CD14-positive monocyte (primary cell): Measurements from ENCODE around the gene TTC7B. TPM values are rescaled to one million over a fixed set of nuclear protein-coding genes. Genes with fewer than 3 reads are reported as not detected.

Source experiments
- DNase-seq, 3 donors: peaks; one replicate each; pipeline ENCODE4 v3.0.0-alpha.2; 2011 to 2022
- H2AFZ ChIP-seq: 2 replicates; pipeline ENCODE4 v1.6.0; 2012; ENCODE audit warnings: mild to moderate bottlenecking, low read depth, low read length, inconsistent platforms; ENCODE audit not compliant: insufficient read depth, poor library complexity, severe bottlenecking
- H3K27ac ChIP-seq, 2 donors: 1 replicate in 1 of 2; 2 replicates in 1 of 2; pipeline ENCODE4 v1.5.1; 2012 to 2013; ENCODE audit warnings: low read length in 2 of 2, control low read depth in 1 of 2, inconsistent platforms in 1 of 2, low read depth in 1 of 2, mild to moderate bottlenecking in 1 of 2
- H3K27me3 ChIP-seq, 2 donors: one replicate each; pipeline versions ENCODE4 v1.6.0 to v1.6.1; 2011 to 2013; ENCODE audit warnings: low read length in 2 of 2; ENCODE audit not compliant: control insufficient read depth in 2 of 2, insufficient read depth in 2 of 2
- H3K36me3 ChIP-seq, 2 donors: replicated peaks in 1 of 2; 1 replicate in 1 of 2; 2 replicates in 1 of 2; pipeline versions ENCODE4 v1.5.1 to v1.6.1; 2012 to 2013; ENCODE audit warnings: low read length in 2 of 2, control low read depth in 1 of 2, inconsistent platforms in 1 of 2, mild to moderate bottlenecking in 1 of 2; ENCODE audit not compliant: insufficient read depth in 2 of 2, control insufficient read depth in 1 of 2
- H3K4me1 ChIP-seq, 2 donors: 1 replicate in 1 of 2; 2 replicates in 1 of 2; pipeline versions ENCODE4 v1.5.1 to v1.6.1; 2012 to 2013; ENCODE audit warnings: low read length in 2 of 2, control low read depth in 1 of 2, inconsistent platforms in 1 of 2, mild to moderate bottlenecking in 1 of 2, moderate library complexity in 1 of 2; ENCODE audit not compliant: insufficient read depth in 2 of 2, control insufficient read depth in 1 of 2
- H3K4me2 ChIP-seq: replicated peaks from 2 replicates; pipeline ENCODE3; 2012; ENCODE audit warnings: low read length, moderate library complexity, mild to moderate bottlenecking; ENCODE audit not compliant: poor library complexity, severe bottlenecking; ENCODE audit errors: extremely low read depth
- H3K4me3 ChIP-seq, 3 experiments: fragments of 200-600 bp in 1 of 3; sonication (generic) in 1 of 3; replicated peaks in 1 of 3; 1 replicate in 2 of 3; 2 replicates in 1 of 3; pipeline ENCODE4 v1.5.1; 2011 to 2013; ENCODE audit warnings: low read length in 3 of 3, mild to moderate bottlenecking in 3 of 3, control low read depth in 2 of 3, low read depth in 2 of 3, inconsistent platforms in 1 of 3, moderate library complexity in 1 of 3
- H3K79me2 ChIP-seq: 2 replicates; pipeline ENCODE4 v1.6.0; 2012; ENCODE audit warnings: mild to moderate bottlenecking, control low read depth, inconsistent platforms, low read length, moderate library complexity; ENCODE audit not compliant: insufficient read depth
- H3K9ac ChIP-seq: 2 replicates; pipeline ENCODE4 v1.6.0; 2017; ENCODE audit warnings: low read length, mild to moderate bottlenecking; ENCODE audit not compliant: insufficient read depth, poor library complexity, severe bottlenecking
- H3K9me3 ChIP-seq, 2 donors: replicated peaks in 1 of 2; 1 replicate in 1 of 2; 2 replicates in 1 of 2; pipeline versions ENCODE4 v1.5.1 to v1.6.1; 2012 to 2013; ENCODE audit warnings: low read length in 2 of 2, control low read depth in 1 of 2; ENCODE audit not compliant: control insufficient read depth in 1 of 2, insufficient read depth in 1 of 2
- H4K20me1 ChIP-seq: 2 replicates; pipeline ENCODE4 v1.6.0; 2012; ENCODE audit warnings: mild to moderate bottlenecking, low read length, control low read depth, moderate library complexity; ENCODE audit not compliant: insufficient read depth
- H3K27ac Mint-ChIP-seq, 7 donors: one replicate each; pipeline ENCODE4 v1.8.0; 2020; ENCODE audit warnings: mild to moderate bottlenecking in 7 of 7, mixed read lengths in 7 of 7, moderate library complexity in 6 of 7, inconsistent platforms in 2 of 7
- H3K27me3 Mint-ChIP-seq, 3 donors: one replicate each; pipeline ENCODE4 v1.8.0; 2021 to 2022; ENCODE audit warnings: low read depth in 3 of 3, mild to moderate bottlenecking in 3 of 3, mixed read lengths in 3 of 3, moderate library complexity in 3 of 3, inconsistent platforms in 1 of 3
- H3K36me3 Mint-ChIP-seq, 2 donors: one replicate each; pipeline ENCODE4 v1.8.0; 2020; ENCODE audit warnings: mixed read lengths in 2 of 2, inconsistent platforms in 1 of 2, mild to moderate bottlenecking in 1 of 2
- H3K4me1 Mint-ChIP-seq: one replicate; pipeline ENCODE4 v1.8.0; 2020; ENCODE audit warnings: mild to moderate bottlenecking, mixed read lengths
- H3K4me3 Mint-ChIP-seq, 2 donors: one replicate each; pipeline ENCODE4 v1.8.0; 2020; ENCODE audit warnings: mild to moderate bottlenecking in 2 of 2, mixed read lengths in 2 of 2, moderate library complexity in 1 of 2
- H3K9me3 Mint-ChIP-seq, 7 donors: one replicate each; pipeline ENCODE4 v1.8.0; 2020 to 2022; ENCODE audit warnings: mixed read lengths in 7 of 7, mild to moderate bottlenecking in 6 of 7, moderate library complexity in 6 of 7, inconsistent platforms in 2 of 7
- WGBS: methylation state at CpG from one replicate; pipeline ENCODE4 v1.1.5; 2013; ENCODE audit warnings: missing lambda C conversion rate; ENCODE audit not compliant: insufficient coverage; 5-methylcytosine and 5-hydroxymethylcytosine counted together
- intact Hi-C, 2 donors: fragments of 100-400 bp; cut with micrococcal nuclease; formaldehyde crosslinking; loops; one replicate each; pipeline versions ENCODE4 v1.15.0 to v1.15.1; 2023
- polyA plus RNA-seq, 3 donors: library from polyadenylated mRNA; depleted of rRNA in 1 of 3; unstranded in 2 of 3; stranded (reverse) in 1 of 3; fragments of 300-500 nt in 2 of 3; fragments of >200 nt in 1 of 3; fragmentation: Illumina TruSeq in 2 of 3; gene quantifications; 1 replicate in 2 of 3; 2 replicates in 1 of 3; pipeline ENCODE4 v1.2.3, GENCODE V29; 2012 to 2021
- TF ChIP-seq, protein P1 (sequence below): fragments of 200-600 bp; IDR thresholded peaks from one replicate; pipeline ENCODE4 v1.8.0; 2022; ENCODE audit warnings: antibody characterized with exemption, mild to moderate bottlenecking

The TTC7B gene
- polyA plus RNA-seq, 3 donors = 0.87 to 2.6 (median 1.2) TPM

DNA sequence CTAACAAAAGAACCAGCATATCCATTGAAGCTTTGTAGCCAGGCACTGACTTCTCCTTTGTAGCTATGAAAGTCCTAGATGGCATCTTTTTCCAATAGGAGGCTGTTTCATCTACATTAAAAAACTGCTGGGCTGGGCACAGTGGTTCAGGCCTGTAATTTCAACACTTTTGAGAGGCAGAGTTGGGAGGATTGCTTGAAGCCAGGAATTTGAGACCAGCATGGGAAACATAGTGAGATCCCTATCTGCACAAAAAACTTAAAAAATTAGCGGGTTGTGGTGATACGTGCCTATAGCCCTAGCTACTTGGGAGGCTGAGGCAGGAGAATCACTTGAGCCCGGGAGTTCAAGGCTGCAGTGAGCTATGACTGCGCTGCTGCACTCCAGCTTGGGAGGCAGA, 251.7 kb downstream of the TTC7B start:
- H3K36me3 Mint-ChIP-seq = no peaks in the 10 kb centered on the region
- no peaks in the 10 kb centered on the region for H3K4me1 Mint-ChIP-seq
- H3K4me3 ChIP-seq = no peak overlapping the region
- H3K9me3 ChIP-seq = no peaks in the 10 kb centered on the region
- TF ChIP-seq, protein P1, sequence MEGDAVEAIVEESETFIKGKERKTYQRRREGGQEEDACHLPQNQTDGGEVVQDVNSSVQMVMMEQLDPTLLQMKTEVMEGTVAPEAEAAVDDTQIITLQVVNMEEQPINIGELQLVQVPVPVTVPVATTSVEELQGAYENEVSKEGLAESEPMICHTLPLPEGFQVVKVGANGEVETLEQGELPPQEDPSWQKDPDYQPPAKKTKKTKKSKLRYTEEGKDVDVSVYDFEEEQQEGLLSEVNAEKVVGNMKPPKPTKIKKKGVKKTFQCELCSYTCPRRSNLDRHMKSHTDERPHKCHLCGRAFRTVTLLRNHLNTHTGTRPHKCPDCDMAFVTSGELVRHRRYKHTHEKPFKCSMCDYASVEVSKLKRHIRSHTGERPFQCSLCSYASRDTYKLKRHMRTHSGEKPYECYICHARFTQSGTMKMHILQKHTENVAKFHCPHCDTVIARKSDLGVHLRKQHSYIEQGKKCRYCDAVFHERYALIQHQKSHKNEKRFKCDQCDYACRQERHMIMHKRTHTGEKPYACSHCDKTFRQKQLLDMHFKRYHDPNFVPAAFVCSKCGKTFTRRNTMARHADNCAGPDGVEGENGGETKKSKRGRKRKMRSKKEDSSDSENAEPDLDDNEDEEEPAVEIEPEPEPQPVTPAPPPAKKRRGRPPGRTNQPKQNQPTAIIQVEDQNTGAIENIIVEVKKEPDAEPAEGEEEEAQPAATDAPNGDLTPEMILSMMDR = no peak
- H3K27me3 ChIP-seq = no peaks in the 10 kb centered on the region
- intact Hi-C loops = no loop called here
- no peak for DNase-seq
- H3K9me3 Mint-ChIP-seq = no peaks in the 10 kb centered on the region
- no peaks in the 10 kb centered on the region for H3K36me3 ChIP-seq
- H3K27ac Mint-ChIP-seq = no peak overlapping the region
- H3K27me3 Mint-ChIP-seq = peaks cover 0 to 3% (median 1%) of the 10 kb centered on the region in 3 donors
- WGBS = no CpG with 5 or more reads among the region's 4 CpGs
- no peak overlapping the region for H3K4me2 ChIP-seq
- H3K27ac ChIP-seq = no peak overlapping the region
- no peaks in the 10 kb centered on the region for H4K20me1 ChIP-seq
- no peak overlapping the region for H2AFZ ChIP-seq
- no peak overlapping the region for H3K4me3 Mint-ChIP-seq
- no peak overlapping the region for H3K9ac ChIP-seq
- H3K4me1 ChIP-seq = no peaks in the 10 kb centered on the region
- no peaks in the 10 kb centered on the region for H3K79me2 ChIP-seq

DNA sequence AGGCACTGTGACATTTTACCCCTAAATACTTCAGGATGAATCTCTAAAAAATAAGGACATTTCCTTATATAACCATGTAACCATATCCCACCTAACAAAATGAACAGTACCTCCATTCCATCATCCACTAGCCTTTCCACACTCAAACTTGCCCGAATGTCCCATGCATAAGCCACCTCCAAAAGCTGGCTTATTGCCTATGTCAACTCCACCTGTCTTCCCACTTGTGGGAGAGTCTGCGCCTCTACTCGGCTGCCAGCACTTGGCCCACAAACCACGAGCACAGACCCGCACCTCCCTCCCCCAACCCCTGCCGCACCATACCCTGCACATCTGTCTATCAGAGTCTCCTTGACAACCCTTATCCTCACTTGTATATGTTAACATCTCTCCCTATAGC, 253.6 kb downstream of the TTC7B start:
- Mint-ChIP-seq H3K4me1 (no peaks in the 10 kb centered on the region), H3K36me3 (no peaks in the 10 kb centered on the region), H3K27me3 (peaks cover 0 to 3% (median 1%) of the 10 kb centered on the region in 3 donors), H3K27ac (no peak overlapping the region), H3K9me3 (no peaks in the 10 kb centered on the region), H3K4me3 (no peak overlapping the region)
- Histone ChIP-seq H3K79me2 (no peaks in the 10 kb centered on the region), H3K36me3 (no peaks in the 10 kb centered on the region), H3K9me3 (no peaks in the 10 kb centered on the region), H2AFZ (no peak overlapping the region), H3K4me1 (no peaks in the 10 kb centered on the region), H3K9ac (no peak overlapping the region), H3K4me2 (no peak overlapping the region), H4K20me1 (no peaks in the 10 kb centered on the region), H3K27me3 (no peaks in the 10 kb centered on the region), H3K27ac (no peak overlapping the region), H3K4me3 (no peak overlapping the region)
- intact Hi-C loops = no loop called here
- TF ChIP-seq, protein P1 = no peak
- 75% methylated on average over 1 of the region's 6 CpGs for WGBS
- no peak for DNase-seq
